ENCODE results near the gene VGLL4.

DNA sequence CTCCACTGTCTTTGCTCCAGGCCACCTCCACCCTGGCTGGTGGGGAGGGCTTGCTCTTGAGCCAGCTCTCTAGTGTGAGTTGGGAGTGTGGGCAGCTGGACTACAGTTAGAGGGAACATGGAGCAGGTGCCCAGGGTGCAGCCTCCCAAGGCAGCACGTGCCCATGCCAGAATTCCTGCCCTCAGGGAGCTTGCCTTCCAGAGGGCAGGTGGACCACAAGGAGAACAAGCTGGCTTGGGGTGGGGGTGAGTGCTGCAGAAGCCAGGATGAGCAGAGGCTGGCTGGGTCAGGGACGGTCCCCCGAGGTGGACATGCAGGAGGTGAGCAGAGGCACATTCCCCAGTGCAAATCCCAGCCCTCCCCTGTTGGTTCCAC is 89.5 kb downstream of the VGLL4 start:
- TF ChIP-seq EZH2 (IDR thresholded peaks at IDR 0.05; ENCODE audit: insufficient read depth, poor library complexity, severe bottlenecking) (no peak), EZH2phosphoT487 (IDR thresholded peaks at IDR 0.05; ENCODE audit: insufficient read depth, low read depth) (no peak)

All from GM23248 (cell line).